ENCODE data around the gene UBXN11.

UBXN11 gene, protein sequence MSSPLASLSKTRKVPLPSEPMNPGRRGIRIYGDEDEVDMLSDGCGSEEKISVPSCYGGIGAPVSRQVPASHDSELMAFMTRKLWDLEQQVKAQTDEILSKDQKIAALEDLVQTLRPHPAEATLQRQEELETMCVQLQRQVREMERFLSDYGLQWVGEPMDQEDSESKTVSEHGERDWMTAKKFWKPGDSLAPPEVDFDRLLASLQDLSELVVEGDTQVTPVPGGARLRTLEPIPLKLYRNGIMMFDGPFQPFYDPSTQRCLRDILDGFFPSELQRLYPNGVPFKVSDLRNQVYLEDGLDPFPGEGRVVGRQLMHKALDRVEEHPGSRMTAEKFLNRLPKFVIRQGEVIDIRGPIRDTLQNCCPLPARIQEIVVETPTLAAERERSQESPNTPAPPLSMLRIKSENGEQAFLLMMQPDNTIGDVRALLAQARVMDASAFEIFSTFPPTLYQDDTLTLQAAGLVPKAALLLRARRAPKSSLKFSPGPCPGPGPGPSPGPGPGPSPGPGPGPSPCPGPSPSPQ
- 29.1 to 62.0 (median 42.2) reads per million in 4 experiments for total RNA-seq

DNA sequence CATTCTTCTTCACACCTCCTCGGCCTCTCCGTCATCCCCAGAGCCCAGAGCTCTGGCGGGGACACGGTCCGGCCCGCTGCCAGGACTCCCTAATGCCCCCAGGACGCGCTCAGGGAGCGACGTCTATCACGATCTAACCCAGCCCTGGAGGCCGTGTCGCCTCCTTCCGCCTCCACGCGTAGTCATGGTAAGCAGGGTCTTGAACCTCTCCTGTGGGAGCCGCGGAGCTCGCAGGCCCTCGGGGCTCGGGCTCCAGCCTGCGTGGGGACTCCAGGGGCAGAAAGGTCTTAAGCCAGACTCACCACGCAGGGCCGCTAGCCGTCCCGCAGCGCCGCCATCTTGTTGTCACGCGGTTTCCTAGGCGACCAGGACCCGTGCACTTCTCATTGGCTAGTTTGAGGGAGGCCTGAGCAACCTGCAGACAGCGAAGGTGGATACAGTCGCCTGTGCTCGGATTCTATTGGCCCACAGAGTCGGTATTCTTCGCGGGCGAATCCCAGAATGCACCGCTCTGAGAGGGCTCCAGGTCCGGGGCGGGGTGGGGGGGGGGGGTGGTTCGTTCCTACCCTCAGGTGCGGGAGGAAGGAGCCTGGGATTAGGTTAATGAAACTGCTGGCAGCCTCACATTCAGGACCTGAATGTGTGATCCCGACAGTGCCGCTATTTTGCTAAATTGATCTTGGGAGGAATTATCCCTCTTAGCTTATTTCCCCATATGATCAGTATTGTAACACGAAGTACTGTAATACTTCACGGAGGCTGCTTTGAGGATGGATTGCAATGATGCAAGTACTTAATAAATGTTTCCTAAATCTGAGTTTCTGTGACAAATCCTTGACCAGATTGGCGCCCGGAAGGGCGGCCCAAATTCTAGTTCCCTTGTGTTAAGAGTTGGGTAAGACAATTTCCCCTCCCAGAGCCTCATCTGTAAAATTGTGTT is at the start of gene UBXN11:
UBXN11 (minus strand) TSS at position 347 of the 940 bp plus-strand sequence. CDS start 3,753 bp downstream, outside the sequence.
- peak; percentile 92 for DNase-seq

DNA sequence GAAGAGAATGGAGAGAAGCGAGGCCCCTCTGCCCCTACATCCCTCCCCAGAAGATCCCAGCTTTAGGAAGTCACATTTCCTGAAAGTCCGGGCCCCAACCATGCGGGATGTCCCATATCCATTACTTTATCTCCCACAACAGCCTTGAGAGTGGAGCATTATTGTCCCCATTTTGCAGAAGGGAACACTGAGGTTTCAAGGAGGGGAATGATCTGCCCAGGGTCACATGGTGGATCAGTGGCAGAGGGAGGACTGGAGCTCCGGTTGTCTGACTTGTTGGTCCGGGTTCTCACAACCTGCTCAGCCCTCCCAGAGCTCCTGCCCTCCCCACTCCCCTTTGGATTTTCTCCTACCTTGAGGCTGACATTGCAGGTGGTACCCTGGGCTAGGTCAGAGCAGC is 49.7 kb upstream of the UBXN11 start:
- DNase-seq, result no peak

DNA sequence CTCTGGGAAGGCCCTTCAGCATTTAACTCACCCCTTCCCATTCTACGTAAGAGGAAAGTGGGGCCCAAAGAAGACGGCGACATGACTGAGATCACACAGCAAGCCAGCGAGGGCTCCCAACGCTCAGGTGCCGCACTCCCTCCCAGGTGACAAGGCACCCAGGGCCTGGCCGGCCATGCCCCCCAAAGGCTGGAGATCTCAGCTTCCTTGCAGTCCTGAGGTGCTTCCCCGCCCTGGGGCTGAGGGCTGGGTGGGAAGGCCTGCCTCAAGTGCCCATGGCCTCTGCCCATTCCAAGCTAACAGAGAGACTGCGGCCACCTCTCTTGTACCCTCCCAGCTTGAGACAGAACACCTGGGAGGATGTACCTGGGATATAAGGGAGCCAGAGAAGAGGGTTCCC is 48.5 kb upstream of the UBXN11 start:
- no peak for DNase-seq

DNA sequence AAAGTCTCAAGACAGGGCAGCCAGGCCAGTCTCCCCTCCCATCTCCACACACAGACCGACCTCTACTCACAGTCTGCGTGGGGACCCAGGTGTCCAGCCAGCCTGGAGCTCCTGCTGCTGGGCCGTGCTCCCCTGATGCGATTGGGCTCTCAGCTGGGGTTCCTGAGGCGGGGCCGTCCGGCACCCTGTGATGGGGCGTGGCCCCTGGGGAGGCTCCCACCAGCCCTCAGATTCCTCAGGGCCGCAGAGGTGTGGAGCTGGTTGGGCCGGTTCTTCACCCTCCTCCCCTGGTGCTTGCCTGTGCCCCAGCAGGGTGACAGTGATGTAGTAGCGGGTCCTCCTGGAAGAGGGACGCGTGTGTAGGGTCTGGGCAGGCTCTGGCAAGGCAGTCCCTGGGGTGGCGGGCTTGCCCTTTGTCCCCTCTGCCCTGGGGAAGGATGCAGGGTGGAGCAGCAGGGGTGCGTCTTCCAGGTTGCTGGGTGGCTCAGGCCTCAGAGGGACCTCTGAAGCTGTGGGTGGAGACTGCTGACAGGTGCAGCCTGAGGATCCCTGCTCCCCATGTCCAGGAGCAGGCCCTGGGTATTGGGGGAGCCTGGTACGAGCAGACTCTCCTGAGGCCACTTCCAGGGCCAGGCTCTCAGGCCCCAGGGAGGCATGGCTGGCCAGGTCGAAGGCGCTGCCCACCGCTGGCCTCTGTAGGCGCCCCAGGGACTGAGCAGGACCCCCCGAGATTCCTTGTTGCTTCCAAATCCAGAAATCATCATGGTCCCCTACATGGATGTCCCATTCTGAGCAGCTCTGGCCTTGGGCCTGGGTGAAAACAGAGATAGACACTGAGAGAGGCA is 47.8 kb upstream of the UBXN11 start, which contains the start of gene CRYBG2:
CRYBG2 (minus strand) TSS at position 155 of the 845 bp plus-strand sequence. CDS start 7,473 bp downstream, outside the sequence.
- no peak for DNase-seq

DNA sequence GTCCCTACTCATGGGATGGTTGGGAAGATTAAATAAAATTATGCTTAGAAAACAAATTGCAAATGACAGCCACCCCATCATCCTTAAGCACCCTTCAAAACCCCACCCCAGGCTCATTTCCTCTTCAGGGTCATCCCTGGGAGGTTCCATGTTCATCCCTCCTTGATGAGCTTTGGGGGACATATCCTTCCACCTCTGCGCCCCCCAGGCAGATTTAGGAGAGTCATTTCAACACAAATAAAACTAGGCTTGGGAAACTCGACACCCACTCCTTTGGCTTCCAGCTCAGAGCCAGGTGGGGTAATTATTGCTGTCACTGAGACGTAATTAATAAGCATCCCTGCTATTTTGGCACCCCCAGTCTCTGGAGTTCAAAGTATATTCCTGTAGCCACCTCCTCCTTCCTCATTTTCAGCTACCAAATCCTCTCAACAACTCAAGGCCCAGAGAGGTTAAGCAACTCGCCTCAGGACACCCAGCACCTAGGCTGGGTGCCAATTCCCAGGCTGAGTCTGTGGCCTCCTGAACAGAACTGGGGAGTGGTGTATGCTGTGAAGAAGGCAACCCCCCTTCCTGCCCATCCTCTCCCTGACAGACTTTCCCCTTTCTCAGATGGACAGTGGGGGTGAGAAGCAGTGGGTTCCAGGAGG is 46.9 kb upstream of the UBXN11 start:
- no peak for DNase-seq

DNA sequence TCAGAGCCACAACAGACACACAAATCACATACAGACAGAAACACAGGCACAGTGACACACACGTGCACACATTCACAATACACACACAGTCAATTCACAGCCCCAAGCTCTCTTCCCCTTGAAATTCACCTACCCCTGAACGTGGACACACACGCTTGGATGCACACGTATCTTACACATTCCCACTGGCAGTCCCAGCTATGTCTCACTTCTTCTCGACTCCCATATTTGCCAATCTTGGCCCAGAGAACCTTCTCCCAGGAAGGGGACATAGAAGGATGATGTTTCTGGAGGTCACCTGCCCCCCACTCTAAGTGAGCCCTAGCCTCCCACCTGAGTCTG is 45.9 kb upstream of the UBXN11 start:
- DNase-seq, result no peak

DNA sequence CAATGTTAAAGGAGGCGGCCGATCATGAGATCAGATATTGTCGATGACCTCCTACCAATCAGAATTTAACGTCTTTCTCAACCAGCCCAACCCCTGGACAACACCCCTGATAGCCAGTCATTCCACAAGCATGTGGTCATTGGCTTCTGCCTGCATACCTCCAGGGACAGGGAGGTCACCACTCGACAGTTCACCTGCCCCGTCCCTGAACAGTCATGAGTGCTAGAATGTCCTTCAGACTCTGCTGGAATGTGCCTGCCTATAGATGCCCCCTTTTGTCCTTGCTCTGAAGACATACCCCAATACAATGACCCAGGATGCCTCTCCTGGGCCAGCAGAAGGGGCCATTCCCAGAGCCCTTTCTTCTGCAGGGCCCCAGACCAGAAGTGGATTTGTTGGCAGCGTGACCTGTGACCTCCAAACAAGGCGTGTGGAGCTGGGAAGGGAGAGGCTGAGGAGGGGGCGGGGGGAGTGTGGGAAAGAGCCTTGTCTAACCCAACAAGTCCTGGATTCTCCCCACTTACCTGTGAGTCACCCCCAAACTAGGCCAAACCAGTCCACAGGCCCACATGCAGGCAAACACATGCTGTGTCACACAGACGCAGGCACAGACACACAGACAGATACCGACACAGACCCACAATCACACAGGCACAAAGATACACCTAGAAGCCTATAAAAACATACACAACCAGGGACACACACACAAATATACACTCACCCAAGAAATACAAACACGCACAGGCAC is 45.3 kb upstream of the UBXN11 start:
- no peak for DNase-seq

DNA sequence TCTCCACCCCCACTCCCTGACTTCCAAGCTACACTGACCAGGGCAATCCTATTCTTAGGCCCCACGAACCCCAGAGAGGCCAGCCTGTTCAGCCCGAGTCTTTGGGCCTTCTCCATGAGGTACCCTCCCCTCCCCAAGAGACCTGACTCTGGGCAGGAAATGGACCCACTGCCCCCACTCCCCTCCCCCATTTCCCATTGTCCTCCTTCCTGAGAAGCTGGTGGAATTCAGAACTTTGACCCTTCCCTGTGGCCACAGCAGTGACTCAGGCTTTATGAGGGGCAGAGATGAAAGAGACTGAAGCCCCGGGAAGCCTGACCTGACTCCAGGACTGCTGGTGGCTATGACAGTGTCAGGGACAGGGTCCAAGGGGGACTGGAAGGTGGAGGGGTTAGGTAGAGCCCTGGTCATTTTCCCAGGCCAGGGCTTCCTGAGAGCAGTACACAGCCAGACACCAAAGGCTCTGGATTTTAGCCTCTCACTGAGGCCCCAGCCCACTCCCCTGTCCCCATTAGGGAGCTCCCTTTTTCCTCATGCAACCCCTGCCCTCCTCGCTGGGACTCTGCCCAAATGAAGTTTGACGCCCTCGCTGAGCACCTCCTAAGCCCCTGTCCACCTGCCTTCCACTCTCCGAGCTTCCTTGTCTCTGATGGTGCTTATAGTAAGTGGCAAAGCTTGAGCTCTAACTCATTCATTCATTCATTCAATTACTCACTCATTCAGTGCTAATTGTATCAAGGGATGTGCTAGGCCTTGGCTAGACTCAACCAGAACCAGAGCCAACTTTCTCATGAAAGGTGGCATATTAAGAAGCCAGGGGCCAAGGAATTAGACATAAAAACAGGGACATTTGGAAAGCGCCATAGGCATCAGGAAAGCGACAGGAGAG is 44.5 kb upstream of the UBXN11 start:
- DNase-seq, result no peak

DNA sequence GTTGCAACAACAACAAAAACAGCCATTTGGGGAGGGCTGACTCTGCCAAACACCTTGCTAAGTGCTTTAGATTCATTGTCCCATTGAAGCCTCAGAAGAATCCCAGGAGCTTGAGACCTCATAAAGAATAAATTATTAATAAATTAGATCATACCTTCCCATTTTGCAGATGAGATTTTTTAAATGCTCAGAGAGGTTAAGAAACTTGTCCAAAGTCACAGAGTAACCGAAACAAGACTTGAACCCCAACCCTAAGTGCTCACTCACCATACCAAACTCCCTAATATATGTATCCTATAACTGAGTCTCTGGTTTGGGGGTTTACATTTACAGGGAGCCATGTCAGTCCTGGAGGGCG is 43.9 kb upstream of the UBXN11 start:
- DNase-seq, result no peak

DNA sequence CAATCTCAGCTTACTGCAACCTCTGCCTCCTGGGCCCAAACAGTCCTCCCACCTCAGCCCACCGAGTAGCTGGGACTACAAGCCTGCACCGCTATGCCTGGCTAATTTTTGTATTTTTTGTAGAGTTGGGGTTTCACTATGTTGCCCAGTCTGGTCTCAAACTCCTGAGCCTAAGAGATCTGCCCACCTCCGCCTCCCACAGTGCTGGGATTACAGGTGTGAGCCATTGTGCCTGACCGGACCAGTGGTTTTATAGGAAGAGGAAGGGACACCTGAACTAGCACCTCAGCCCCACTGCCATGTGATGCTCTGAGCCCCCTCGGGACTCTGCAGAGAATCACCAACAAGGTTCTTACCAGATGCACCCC is 43.4 kb upstream of the UBXN11 start:
- no peak for DNase-seq

DNA sequence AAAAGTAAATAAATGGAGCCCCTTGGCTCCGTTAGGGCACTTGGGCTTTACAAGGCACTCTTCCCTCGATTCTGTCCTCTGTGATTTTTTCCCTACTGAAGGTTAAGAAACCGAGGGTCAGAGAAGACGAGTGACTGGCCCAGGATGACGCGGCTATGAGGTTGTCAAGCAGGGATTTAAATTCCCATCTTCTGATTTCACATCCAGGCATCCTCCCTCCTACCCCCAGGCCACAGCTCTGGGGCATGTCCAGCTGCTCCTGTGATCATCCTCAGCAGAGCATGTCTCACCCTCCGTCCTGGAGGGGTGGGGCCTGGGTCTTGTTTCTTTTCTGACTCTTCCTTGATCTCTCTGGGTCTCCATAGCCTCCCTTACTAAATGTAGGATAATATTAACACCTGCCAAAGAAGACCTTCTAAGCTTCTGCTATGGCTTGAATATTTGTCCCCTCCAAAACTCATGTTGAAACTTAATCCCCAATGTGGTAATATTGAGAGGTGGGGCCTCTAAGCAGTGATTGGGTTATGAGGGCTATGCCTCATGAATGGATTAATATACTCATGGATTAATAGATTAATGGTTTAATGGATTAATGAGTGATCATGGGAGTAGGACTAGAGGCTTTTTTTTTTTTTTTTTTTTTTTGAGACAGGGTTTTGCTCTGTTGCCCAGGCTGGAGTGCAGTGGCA is 42.9 kb upstream of the UBXN11 start:
- no peak for DNase-seq

DNA sequence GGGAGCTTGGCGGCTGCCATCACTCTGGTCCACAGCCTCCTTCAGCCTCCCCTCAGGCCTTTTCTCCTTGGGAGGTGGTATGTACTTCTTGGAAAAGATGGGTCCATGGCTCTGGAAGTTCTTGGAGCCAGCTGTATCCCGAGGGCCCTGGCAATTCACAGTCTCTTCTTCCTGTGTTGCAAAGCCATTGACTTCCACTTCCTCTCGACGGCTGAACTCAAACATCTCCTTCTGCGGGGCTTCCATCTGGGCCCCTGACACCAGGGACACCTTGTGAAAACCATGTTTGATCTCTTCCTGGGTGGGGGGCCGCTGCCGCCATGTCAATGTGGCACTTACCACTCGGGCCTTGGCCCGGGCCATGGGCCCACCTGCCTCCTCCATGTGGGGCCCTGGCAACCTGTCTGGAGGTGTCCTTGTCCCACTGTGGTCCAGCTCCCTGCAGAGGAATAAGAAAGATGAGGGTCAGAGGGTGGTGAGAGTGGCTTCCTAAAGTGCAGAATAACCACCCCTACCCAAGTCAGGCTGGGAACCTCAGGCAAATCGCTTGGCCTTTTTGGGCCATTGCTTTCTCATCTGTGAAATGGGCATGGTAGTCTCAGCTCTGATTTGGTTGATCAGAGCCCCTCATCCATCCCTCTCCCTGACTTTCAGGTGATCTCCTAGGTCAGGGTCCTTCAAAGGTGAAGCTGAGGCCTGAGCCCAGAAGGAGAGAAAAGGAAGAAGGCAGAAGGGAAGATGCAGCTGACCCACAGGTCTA is 40.0 kb upstream of the UBXN11 start:
- no peak for DNase-seq

DNA sequence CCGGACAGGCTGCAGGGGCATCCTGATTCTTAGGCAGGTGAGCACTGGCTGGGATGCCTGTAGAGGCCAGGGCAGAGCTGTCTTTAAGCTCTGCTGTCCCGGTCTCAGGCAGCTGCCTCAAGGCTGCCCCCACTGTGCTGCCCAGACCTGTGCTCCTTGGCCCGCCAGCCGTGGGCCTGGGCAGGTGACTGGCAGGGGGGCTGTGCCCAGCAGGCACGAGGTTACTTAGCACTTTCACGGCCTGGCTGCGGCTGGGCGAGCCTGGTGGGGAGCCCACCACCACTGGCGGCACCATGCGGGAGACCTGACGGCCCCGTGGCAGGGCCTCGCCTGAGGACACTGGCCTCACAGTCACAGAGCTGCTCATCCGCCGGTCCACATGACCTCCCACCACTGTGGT is 39.3 kb upstream of the UBXN11 start:
- DNase-seq, result no peak

DNA sequence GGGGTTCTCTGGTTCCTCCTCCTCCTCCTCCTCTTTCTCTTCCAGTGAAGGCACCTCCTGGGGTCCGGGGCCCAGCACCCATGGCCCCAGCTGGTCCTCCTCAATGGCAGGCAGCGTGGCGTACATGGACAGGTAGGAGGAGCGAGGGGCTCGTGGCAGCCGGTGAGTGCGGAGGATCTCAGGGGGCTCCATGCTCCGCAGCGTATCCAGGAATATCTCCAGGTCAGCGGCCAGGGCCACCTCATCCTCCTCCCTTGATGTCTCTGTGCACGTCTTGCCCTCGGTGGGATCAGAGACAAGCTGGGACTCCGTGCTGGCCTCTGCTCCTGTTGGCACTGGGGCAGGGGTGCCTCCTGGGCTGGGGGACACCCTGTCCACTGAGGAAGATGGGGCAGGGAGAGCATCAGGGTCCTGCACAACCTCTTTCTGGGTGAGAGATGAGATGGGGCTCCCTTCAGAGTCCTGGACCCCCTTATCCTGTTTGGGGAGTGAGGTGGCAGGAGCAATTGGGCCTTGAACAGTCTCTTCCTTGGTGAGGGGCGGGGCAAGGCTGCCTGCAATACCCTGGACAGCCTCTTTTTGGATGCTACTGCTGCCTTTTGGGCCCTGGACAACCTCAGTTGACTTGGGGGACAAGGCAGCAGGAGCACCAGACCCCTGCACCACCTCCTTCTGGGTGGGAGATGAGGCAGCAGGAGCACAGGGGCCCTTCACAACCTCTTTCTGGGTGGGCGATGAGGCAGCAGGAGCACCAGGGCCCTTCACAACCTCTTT is 37.9 kb upstream of the UBXN11 start:
- no peak for DNase-seq

DNA sequence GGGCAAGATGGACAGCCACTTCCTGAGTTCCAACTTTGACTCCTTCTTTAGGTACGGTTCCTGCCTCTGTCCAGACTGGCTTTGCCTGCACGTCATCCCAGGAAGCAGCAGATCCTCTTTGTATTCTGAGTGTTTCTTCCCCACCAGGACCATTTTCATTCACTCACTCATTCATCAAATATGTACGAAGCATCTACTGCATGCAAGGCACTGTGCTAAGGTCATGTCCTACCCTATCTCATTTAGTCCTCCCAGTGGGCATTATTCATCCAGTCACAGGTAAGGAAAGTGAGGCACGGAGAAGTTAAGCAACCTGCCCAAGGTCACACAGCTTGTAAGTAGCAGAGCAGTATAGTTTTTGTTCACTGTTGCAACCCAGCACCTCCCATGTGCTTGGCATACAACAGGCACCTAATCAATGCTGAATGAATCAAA is 33.6 kb upstream of the UBXN11 start:
- no peak for DNase-seq

DNA sequence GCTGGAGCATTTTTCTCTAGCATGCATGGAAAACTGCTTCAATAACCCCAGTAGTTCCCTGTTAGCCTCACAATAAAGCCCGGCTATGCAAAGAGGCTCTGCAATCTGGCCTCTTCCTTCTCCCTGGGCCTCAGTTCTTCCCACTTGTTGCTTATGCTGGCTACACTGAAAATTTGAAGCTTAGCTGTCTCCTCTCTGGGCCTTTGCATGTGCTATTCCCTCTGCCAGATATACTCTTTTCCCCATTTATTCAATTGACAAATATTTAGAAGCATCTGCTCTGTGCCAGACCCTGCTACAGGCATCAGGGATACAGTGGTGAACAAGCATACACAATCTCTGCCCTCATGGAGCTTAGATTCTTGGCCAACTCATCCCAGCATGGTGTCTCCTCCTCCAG is 32.2 kb upstream of the UBXN11 start:
- DNase-seq, result no peak

DNA sequence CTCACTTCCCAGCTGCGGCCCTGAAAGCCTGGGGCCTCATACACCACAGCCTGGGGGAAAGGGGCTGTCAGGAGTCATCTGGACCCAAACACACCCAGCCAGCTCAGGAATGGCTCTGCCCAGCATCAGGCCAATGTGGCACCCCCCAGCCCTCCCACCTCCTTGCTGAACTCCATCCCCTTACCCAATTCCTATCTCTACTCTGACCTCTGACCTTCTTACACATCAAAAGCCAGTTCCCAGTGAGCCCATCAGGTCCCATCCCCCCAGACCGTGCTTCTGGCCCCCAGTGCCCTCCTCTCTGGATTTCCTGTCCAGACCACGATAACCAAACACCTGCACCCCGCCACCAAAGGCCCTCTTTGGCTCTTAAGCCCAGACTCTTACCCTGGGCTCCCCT is 31.2 kb upstream of the UBXN11 start:
- no peak for DNase-seq

DNA sequence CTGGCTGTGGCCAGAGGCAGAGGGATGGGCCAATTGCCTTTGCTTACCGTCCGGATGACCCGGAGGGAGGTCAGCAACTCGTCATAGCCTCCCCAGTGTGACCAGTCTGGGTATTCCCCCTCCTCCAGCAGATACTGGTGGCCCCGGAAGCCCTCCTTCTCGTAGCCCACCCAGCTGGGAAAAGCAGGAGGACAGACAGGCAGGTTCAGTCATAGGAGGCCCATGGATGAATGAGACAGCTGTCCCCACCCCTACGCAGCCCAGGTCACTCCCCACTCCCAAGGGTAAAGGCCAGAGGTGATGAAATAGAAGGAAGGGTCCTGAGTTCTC is 30.7 kb upstream of the UBXN11 start:
- no peak for DNase-seq
